Activated naive CD4-positive, alpha-beta T cell treated with anti-CD3 and anti-CD28 coated beads, Interleukin-2, amount 50 U/mL, for 16 hours (primary cell): Measurements from ENCODE around the gene FNDC3A.
"Not testable (repeated sequence)": the region's sequence is repeated elsewhere in the genome, so short reads cannot be mapped to it uniquely, and the experiment has no call there.

ENCODE experiments used
- DNase-seq: peaks from one replicate; pipeline ENCODE4 v3.0.0-alpha.2; 2020

Gene FNDC3A

DNA sequence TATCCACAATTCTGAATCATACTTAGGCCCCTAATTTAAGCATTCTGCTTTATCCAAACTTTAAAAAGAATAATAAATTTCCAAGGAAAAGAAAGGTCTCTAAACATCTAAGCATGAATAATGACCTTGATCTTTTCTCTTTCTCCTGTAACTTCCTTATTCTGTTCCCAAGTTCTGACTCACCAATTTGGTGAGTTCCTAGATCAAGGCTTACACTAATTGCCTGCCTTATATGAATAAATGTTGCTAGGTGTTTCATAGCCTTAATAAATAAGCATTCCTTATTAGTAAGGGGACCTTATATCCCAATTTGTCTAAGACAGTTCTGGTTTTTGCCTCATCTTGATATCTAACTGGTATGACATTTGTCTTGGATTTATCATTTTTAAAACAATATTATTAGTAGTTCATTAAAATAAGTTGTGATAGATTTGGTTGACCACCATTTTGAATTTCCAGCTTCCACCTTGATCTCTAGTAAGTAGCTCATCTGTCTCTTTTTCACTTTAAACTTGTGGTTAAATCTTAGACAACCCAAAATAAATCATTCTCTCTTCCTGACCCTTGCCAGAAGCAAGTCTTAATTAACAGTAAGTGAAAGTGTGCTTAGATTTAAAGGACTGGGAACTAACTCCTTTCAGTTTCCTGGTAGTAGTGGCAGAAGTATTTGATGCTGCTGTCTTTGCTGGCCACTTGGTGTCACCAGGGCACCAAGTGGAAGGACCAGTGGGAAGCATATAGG lies 123.2 kb downstream of the FNDC3A start:
- DNase-seq, result no peak

DNA sequence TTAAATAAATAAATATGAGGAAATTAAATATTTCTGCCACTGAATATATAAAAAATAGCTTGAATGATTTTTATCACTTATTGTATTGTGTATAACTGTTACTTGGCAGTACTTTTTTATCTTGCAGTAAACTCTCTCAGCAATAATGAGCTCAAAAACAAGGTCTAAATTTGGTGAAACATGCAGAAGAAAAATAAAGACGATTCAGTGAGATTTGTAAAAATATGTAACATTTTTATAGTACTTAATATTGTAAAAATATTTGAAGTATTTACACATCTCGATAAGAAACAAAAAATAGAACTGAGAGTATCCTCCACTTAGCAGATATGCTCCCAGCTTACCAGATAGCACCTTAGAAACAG lies 123.8 kb downstream of the FNDC3A start:
- DNase-seq, result no peak

DNA sequence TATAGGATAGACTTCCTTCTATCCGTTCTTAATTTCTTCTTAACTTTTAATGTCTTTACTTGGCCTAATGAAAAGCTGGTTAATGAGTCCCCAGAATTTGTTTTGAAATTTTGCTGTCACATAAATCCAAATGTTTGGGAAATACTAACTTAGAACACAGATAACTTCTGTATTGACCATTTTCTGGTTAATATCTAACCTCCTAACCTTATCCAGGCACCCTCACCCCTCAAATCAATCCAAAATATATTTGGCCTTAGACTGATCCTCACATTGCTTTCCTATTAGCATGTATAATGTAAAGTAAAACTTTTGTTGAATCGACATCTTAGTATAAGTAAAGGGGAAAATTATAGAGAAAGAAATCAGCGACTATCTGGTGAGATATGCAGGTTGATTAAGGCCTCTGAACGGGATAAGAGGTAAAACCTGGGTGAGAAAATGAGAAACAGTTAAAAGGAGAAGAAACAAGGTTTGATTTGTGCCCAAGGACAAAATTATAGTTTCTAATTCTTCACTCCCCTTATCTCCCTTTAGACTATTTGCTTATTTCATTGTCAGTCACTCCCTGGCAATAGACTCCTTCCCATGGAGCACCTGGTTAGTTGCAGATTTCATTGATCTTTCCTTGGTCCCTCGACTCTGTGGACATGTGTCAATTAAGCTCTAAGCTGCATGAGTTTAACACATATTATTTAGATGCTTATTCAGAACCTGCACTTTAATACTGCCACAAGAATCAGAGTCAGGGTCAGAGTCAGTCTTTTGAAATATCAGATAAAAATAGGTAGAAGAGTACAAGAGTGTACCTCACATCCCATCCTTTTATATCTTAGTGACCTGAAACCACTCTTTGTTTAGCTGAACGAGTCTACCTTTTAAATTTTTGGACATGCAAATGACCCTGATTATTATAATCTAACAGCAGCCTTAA lies 125.2 kb downstream of the FNDC3A start:
- DNase-seq, result no peak

DNA sequence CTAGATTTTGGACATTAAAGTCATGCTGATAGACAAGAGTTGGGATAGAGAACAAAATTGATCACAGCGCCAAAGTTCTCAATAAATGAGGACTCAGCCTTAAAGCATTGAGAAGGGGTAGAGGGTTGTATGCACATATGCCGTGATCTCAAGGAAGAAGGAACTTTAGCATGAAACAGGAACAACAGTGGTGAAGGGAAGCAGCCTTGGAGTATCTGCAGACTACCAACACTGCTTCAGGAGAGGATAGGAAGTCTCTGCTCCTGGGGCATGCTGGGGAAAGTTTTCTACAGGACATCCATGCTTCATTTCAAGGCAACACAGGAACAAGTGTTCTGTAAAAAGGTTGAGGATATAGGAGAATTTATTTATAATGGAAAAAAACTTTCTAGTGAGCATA lies 132.5 kb downstream of the FNDC3A start:
- DNase-seq, result no peak

DNA sequence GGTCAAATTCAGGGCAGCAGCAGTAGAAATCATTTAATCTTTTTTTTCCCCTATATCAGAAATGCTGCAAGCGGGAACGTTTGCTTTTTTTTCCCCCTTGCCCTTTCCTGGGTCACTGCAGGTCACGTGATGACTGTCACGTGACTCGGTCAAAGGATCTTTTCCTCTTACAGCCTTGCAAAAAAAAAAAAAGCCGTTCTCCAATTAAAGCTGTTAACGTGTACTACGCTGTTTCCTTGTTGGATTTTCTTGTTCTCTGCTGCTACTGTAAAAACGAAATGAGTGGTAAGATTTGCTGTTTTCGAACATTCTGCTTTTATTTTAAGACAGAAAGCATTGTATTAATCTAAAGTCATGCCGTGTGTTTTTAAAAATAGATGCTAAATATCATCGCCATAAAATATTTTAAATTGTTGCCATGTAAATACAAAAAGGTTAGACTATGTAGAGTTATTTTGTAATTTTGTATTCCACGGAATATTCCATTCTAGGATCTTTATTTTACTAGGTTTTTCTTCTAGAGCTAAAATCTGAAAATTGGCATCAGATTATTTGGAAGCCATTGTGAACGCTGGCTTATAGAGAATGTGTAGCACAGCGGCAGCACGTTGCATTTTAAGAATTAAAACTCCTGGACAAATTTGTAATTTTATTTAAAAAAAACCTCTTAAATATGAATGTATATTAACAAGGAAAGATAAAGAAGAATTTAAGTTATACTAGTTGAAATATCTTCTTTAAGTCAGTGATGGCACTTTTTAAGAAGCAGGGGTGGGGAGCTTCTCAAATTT lies 134.6 kb downstream of the FNDC3A start:
- peak; percentile 71 for DNase-seq

DNA sequence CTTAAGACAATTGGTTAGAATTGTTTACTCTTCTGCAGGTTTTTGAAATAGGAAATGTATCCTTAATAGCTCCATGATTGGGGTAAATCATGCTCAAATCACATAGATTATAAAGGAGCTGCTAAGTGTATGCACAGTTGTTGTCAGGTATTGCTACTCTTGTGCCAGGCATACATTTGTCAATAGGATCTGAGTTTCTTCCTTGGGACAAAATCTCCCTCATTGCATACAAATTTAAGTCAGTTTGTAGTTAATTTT lies 135.1 kb downstream of the FNDC3A start:
- DNase-seq, result no peak

DNA sequence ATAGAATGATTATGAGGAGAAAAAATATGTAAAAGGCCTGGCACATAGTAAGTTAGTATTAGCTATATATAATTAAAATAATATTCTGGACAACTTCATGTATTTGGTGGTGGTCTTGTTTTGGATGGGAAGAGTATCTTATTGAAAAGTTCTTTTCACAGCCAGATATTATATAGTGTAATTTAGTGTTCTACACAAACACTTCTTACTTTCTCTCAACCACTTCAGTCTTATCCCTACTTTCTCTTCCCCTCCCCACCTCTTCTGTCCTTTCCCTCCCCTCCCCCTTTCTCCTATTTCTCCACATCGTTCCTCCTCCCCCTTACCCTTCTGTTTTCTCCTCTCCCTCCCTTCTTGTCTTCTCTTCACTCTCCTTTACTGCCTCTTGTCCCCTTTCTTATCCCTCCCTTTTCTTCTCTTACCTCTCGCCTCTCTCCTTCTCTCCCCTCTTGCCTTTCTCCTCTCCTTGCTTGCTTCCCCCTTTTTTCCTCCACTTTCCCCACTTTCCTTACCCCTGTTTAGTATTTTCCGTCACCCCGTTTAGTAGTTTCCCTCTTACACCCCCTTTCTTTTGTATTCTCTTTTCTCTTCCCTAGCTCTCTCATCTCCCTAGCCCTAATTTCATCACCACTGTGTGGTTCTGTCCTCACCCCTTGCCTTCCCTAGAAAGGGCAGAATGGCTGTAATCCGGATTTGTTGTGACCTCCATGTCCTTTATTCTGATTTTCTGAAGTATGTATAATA lies 137.2 kb downstream of the FNDC3A start:
- no peak for DNase-seq

DNA sequence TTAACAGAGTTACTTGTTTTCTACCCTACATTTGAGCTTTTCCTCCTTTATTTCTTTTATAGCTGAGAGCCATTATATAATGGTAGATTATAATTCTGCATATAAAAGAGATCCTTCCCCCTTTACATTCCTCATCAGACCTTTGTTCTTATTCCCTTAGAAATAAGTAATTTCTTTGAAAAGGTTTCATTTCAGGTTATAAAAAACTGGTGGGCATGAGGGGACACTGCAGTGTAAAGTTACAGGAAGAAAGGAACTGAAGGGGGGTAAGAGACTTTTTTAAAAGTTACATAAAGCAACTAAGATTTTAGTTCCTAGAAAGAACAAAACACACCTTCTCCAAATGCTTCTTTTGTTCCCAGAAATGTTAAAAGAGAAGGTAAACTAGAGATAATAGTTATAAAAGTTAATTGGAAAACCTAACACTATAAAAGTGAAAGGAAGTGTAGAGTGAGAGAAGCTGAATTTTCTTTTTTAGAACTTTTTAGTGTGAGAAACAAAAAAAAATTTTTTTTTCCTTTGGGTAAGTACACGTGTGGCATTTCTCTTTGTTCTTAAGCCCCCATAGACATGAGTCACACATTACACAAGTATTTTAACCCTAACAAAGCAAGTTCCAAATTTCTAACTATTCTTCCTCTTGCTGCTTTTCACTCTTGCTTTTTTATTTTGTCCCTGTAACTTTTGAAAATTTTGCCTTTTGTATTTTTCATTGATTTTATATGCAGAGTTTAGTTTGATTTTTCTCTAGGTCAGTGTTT lies 138.0 kb downstream of the FNDC3A start:
- no peak for DNase-seq

DNA sequence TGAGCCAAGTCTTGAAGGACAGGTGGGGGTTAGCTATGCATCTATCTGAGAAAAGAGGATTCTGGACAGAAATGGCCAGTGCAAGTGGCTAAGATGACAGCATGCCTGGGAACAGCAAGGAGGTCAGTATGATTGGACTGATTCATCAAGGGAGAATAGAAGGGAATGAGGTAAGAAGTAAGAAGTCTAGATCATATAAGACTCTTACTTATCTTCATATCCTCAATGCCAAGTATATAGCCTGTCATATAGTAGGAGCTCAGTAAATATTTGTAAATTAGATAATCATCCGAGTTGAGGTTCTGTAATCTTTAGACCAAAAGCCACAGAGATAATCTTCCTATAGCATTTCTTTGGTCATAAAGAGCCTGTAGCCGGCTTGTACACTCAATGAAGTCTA lies 141.2 kb downstream of the FNDC3A start:
- no peak for DNase-seq

DNA sequence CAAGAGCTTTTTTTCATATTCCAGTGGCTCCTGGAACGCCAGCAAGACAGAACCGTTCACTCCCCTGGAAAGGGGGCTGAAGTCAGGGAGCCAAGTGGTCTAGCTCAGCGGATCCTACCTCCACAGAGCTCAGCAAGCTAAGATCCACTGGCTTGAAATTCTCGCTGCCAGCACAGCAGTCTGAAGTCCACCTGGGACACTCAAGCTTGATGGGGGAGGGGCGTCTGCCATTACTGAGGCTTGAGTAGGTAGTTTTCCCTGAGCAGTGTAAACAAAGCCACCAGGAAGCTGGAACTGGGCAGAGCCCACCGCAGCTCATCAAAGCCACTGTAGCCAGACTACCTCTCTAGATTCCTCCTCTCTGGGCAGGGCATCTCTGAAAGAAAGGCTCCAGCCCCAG lies 142.7 kb downstream of the FNDC3A start:
- DNase-seq, result not testable (repeated sequence)

DNA sequence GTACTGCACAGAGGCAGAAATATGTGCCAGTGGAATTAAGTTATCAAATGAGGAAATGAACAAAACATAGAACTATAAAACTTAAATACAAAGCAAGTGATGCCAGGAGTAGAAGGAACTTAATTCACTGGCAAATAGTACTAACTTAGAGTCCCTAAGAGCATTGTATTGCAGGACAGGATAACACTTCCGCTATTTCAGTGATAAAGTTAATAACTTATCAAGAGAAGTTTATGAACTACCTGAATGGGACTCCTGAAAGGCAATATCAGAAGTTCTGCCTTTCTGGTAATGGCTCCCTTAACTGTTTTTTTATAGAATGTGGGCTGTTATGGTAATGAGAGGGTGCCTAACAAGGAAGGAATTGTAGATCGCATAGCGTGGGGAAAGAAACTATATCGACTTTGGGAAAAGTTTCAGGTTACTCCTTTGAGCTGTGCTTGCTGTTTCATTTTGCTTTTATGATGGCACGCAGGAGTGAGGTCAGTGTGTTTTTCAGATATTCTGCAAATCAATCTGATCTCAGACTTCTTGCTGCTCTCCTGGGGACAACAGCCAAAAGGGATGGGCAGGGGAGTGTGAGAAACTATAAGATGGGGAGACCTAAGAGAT lies 149.1 kb downstream of the FNDC3A start:
- DNase-seq, result no peak

DNA sequence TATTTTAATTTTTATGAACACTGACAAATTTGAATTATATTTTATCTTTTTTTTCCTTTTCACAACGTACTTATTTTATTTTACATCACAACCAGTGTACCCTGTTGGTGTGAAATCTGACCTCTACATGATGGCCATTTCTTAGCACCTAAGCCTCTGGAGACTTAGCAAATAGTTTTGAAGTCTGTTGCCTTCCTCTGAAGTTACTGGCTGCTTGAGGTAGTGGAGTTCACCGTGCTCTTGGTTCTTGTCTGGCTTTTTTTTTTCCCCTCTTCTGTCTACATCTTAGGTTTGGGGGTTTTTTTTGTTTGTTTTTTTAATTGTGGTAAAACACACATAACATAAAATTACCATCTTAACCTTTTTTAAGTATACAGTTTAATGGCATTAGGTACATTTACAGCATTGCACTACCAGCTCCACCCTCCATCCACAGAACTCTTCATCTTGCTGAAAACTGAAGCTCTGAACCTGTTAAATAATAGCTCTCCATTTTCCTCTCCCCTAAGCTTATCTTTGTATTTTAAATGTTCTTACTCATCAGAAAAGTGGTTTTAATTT lies 150.3 kb downstream of the FNDC3A start:
- no peak for DNase-seq

DNA sequence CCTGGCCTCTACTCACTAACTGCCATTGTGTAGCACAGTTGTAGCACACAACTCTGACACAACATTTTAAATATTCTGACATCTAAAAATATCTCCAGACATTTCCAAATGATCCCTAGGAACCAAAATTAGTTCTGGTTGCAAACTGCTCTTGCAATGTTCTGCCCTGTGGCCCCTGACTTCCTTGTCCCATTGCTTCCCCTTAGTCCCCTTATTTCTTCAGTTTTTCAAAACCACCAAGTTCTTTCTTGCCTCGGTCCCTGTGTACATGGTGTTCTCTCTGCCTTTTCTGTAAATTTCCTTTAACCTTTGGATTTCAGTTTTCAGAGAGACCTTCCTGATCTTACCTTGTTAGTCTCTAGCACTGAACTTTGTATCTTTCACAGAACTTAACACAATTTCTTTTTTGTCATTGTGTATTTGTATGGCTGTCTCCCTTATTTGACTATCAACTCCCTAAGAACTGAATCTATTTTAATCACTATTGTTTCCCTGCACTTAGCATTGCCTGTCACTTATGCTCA lies 156.8 kb downstream of the FNDC3A start:
- no peak for DNase-seq

DNA sequence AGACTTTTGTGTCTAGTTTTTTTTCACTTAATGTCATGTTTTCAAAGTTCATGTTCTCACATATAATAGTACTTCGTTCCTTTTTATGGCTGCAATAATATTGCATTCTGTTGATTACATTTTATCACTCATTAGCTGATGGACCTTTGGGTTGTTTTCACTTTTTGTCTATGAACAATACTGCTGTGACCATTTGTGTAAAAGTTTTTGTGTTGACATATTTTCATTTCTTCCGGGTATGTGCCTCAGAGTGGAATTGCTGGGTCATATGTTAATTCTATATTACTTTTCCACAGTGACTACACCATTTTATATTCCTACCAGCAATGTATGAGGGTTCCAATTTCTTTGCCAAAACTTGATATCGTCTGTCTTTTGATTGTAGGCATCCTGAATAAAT lies 158.6 kb downstream of the FNDC3A start:
- DNase-seq, result no peak

DNA sequence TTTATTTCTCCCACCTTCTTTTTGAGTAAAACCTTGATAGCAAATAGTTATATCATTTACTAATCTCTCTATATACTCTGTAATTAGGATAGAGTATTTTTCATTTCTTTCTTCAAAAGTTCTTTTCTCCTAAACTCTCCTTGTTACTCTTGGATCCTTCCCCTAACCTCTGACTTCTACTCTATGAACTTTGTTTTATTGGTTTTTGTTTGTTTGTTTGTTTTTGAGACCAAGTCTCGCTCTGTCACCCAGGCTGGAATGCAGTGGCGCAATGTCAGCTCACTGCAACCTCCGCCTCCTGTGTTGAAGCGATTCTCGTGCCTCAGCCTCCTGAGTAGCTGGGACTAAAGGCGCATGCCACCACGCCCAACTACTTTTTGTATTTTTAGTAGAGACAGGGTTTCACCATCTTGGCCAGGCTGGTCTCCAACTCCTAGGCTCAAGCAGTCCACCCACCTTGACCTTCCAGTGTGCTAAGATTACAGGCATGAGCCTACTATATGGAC lies 161.5 kb downstream of the FNDC3A start:
- not testable (repeated sequence) for DNase-seq

DNA sequence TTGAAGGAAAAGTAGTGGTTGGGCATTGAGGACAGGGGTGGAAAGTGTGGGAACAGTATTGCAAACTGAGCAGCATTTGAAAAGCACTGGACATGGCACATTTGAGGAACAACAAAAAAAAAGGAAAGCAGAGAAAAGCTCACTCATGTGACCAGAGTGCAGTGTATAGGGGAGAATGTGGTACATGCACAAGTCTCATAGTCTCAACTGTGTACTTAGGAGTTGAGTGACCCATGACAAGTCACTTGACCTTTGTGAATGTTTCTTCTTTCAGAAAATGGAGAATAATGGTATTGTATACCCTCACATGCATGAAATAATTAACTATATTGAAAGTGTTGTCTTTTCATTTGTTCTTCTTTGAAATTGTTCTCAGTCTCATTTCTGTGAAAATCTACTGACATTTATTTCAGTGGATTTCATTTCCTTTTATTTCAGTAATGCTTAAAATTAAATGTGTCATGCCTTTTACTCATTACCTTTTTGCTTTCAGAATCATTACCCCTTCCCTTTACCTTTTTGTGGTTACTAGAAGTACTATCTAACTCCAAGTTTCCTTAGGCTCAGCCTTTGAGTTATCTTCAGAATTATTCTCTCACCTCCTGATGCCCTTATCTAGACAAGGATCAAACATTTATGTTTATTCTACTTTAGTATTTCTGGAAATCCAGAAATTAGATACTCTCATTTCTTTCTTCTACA lies 165.3 kb downstream of the FNDC3A start:
- DNase-seq, result no peak

DNA sequence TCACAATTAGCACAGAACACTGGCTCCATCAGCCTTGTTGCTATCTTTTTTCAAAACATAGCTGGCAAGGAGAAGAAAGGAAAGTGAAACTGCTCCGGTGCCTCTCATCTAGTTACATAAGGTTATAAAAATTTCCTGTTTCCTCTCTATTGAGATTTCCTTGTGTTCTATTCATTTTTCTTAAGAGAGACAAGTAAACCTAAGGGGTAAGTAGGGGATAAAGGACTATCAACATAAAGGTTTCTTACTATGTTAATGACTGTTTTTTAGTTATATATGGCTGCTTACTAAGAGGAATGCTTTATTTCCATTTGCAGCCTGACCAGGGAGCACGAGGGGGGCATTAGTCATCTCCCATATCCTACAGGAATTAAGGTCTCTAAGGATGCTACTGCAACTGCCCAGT lies 171.2 kb downstream of the FNDC3A start:
- DNase-seq, result no peak

DNA sequence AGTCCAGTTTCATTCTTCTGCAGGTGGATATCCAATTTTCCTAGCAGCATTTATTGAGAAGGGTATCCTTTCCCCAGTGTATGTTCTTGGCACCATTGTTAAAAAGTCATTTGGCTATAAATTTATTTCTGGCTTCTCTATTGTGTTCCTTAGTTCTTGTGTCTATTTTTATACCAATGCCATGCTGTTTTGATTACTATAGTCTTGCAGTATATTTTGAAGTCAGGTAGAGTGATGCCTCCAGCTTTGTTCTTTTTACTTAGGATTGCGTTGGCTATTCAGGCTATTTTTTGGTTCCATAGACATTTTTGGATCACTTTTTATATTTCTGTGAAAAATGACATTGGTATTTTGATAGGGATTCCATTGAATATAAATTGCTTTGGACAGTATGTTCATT lies 172.7 kb downstream of the FNDC3A start:
- no peak for DNase-seq

DNA sequence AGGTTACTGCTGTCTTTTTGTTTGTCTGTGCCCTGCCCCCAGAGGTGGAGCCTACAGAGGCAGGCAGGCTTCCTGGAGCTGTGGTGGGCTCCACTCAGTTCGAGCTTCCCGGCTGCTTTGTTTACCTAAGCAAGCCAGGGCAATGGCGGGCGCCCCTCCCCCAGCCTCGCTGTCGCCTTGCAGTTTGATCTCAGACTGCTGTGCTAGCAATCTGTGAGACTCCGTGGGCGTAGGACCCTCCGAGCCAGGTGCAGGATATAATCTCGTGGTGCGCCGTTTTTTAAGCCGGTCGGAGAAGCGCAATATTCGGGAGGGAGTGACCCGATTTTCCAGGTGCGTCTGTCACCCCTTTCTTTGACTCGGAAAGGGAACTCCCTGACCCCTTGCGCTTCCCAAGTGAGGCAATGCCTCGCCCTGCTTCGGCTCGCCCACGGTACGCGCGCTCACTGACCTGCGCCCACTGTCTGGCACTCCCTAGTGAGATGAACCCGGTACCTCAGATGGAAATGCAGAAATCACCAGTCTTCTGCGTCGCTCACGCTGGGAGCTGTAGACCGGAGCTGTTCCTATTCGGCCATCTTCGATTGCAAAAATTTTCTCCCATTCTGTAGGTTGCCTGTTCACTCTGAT lies 182.4 kb downstream of the FNDC3A start:
- DNase-seq, result not testable (repeated sequence)

DNA sequence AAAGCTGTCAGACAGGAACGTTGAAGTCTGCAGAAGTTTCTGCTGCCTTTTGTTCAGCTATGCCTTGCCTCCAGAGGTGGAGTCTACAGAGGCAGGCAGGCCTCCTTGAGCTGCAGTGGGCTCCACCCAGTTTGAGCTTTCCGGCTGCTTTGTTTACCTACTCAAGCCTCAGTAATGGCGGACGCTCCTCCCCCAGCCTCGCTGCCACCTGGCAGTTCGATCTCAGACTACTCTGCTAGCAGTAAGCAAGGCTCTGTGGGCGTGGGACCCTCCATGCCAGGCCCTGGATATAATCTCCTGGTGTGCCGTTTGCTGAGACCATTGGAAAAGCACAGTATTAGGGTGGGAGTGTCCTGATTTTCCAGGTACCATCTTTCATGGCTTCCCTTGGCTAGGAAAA lies 187.4 kb downstream of the FNDC3A start:
- DNase-seq, result not testable (repeated sequence)
